HG02642 (cell line): ENCODE results near the gene NSMF.

ENCODE experiments used
- ATAC-seq: cut with Tn5 transposase; IDR thresholded peaks from one replicate; pipeline ENCODE4 v1.9.1; 2021; ENCODE audit warnings: mild to moderate bottlenecking; ENCODE audit not compliant: unreplicated experiment, poor library complexity

NSMF gene

DNA sequence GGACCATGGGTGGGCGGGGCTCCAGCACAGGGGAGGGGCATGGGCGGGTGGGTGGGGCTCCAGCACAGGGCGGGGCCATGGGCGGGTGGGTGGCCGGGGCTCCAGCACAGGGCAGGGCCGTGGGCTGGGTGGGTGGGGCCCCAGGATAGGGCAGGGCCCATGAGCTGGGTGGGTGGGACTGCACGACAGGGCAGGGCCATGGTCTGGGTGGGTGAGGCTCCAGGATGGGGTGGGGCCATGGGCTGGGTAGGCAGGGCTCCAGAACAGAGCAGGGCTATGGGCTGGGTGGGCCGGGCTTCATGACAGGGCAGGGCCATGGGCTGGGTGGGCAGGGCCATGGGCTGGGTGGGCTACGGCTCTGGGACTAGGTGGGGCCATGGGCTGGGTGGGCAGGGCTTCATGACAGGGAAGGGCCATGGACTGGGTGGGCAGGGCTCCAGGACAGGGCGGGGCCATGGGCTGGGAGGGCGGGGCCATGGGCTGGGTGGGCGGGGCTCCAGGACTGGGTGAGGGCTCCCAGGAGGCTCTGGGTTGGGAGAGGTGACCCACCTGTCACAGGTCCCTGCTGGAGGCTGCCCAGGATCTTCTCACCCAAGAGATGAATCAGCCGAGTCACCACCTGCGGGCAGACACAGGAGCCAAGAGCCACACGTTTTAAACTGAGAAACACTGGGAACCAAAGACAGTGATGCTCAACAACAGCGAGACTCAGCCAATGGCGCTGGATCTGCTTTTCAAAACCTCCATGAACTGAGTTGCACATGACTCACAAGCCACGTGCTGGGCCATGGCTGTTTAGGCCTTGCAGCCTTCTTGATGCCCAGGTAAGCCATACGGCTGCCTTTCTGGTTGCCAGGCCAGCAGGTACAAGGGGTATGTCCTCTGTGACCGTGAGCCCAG lies 33.6 kb upstream of the NSMF start:
- no peak for ATAC-seq

GRCh38 chr9:137491735-137492432 lies 32.8 kb upstream of the NSMF start:
- no peak for ATAC-seq

DNA sequence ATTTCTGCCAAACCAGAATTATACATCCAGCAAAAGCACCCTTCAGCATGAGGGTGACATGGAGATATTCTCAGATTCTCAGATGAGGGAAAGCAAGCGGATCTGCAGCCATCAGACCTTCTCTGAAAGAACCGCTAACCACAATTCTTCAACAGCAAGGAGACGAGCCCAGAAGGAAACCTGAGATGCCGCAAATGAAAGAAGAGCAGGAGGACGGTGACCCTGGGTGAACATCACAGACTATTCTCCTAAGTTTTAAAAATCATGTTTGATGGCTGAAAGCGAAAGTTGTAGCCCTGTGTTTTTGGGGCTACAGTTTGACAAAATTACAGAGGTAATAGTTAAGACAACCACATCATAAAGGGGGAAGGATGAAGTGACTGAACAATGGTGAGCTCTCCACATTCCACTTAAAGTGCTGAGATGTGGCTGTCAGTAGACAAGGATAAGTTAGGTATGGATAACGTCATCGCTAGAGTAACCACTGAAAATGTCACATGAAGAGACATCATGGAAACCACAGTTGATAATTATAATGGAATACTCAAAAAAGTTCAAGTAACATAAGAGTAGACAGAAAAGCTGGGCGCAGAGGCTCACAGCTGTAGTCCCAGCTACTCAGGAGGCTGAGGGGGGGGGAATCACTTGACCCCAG lies 31.5 kb upstream of the NSMF start:
- ATAC-seq = no peak

GRCh38 chr9:137488906-137489305 lies 29.8 kb upstream of the NSMF start:
- ATAC-seq = no peak

DNA sequence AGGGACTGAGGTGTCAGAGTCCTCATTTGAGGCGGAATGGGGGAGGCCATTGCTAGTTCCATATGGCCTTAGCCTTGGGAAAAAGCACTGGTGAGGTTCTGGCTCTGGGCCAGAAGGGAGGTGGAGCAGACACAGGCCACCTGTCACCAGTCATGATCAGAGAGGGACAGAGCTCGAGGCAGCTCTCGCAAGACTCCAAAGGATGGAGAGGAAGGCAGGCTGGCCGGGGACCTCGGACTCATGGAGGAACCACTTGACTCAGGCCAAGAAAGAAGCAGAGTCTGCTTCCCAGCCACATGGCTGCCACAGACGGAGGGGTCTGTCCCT lies 29.2 kb upstream of the NSMF start:
- ATAC-seq = no peak

DNA sequence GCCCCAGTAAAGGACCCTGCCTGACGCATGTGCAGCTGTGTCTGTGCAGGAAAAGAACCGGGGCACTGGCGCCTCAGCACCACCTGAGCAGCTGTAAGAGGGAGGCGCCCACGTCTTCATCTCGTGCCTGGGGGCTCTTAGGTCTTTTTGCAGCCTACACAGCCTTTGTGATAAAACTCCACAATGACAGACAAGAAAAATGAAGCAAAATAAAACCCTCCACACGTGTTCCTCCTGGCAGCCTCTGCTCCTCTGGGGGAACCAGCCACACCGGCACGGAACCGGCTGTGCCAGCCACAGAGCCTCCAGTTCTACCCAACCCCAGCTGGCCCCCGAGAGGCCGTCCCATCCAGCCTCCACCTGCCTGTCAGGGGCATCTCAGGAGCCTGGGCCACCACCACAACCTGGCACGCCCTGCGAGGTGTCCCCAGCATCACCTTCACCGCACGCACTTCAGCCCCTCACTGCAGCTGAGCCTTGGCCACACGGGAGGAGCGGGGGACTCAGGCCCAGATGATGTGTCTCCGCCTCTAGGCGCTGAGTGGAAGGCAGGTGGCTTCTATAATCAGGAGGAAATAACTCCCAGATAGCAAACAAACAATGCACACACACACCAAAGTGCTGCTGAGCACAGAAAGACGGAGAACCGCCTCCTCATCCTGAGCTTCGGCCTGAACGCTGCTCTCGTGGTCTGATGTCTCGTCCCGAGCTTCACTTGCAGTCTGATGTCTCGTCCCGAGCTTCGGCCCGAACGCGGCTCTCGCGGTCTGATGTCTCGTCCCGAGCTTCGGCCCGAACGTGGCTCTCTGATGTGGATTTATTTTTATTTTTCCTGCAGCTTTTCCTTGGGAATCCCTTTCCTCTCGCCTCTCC lies 28.6 kb upstream of the NSMF start:
- no peak for ATAC-seq

- ATAC-seq = no peak
These were observed 27.7 kb upstream of the NSMF start for GRCh38 chr9:137486545-137487453.

- no peak for ATAC-seq
These were observed 27.0 kb upstream of the NSMF start for GRCh38 chr9:137486141-137486490.

DNA sequence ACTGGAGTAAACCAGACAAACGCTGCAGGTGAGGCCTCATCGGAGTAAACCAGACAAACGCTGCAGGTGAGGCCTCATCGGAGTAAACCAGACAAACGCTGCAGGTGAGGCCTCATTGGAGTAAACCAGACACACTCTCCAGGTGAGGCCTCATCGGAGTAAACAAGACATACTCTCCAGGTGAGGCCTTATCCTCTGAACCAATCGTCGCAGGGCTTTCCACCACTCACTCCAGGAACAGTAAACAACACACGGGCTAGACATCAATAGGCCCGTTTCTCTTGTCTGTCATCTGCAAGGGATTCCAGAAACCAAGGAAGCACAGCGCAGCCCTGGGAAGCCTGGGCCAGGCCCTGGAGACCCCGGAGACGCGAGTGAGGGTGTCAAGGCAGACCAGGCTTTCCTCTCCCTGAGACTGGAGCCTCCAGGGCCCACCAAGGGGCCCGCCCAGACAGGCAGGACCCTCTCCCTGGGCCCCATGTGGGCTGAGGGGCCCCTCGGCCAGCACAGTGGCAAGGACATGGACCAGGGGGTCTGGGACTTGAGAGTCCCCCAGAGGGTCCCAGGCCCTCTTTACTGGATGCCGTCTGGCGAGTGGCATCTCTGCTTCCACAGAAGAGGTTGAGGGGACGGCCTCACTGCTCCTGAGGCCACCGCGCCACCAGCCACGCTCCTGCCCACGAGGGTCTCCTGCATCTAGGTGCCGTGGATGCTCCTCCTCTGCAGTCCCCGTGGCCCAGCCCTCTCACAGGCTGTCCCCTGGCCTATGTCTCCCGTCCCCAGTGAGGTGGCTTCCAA lies 26.4 kb upstream of the NSMF start:
- no peak for ATAC-seq

- no peak for ATAC-seq
These were observed 25.6 kb upstream of the NSMF start for GRCh38 chr9:137484551-137485315.

DNA sequence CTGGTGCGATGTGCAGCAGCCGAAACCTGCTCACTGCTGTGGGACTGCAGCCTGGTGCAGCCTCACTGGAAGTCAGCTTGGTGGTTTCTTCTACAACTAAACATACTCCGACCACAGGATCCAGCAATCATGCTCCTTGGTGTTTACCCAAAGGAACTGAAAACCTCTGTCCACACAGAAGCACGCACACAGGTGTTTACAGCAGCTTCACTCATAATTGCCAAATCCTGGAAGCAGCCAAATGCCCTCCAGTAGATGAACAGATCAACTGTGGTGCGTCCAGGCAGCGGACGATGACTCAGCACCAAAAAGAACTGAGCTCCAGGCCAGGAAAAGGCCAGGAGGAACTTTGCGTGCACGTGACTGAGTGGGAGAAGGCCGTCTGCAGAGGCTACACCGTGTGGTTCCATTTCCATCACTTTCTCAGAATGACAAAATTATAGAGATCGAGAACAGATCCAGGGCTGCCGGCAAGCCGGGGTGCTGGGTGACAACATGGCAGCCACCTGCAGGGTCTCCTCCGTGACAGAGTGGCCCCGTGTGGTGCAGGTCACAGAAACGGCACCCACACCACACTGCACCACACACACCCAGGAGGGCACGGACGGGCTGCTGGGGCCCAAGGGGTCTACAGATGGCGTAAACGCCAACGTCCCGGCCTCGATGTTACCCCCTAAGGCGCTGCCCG lies 23.1 kb upstream of the NSMF start:
- no peak for ATAC-seq

GRCh38 chr9:137480686-137481683 lies 21.9 kb upstream of the NSMF start:
- no peak for ATAC-seq

DNA sequence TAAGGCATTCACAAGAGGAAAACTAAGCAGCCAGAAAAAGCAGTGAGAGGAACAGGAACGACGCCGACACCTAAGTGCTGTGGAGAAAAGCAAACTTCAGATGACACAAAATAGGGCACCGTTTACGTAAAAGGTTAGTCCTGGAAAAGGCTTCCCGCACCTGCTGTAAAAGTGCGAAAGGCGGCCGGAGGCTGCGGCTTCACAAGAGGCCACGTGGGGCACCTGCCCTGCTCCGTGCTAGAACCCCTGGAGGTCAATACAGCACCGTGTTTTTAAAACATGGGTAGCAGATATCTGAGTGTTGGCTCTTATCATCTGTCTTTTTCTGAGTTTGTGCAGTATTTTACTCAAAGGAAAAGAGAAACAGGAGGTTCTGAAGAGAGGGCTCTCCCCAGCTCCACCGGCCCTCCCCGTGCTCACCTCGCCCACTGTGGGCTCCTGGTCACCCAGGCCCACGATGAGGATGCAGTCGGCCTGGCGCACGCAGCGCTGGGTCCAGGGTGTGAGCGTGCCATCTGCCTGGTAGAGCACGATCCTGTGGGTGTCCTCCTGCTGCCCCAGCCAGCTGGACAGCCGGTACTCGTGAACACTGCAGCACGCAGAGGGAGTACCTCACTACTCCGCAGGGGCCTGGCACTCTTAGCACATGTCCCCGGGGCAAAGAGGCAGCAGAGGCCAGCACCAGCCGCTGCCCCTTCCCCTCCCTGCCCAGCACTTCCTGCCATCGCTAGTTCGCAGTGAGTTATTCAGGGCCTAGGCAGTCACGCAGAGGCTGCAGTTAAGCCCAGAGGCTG lies 21.0 kb upstream of the NSMF start:
- no peak for ATAC-seq

DNA sequence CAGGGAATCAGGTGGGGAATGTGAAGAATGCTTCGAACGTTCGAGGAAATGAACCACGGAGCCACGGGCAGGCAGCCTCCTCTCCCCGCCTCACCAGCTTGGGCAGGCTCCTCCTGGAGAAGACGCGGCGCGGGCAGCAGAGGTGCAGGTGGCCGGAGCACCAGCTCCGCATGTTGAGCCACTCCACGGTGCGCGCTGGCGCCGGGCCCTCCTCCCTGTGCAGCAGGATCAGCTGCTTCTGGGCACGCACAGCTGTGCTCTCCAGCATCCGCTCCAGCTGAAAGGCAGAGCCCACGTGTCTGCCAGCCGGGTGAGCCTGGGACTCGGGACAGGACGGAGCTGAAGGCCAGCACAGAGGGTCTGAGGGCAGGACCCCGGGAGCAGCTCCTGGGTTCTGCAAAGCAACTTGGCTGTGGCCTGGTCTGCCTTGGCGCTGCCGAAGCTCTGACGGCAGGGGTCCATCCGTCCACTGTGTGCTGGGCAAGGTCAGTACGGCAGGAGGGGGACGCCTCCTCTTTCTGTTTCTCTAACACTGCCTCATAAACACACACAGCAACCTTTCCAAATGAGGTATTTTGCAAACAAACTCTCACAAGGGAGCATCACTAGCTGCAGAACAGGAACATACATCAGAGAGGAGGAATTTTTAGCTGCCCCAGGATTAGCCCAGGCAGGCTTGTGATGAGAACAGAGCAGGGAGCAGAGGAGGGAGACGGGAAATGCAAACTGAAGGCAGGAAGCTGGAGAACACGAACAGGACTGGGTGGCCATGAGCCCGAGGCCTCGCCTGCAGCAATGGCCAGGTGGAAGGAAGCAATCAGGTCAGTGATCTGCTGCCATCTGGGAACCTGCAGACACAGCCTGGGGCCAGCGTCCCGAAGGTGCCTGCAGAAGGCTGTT lies 20.1 kb upstream of the NSMF start:
- no peak for ATAC-seq

GRCh38 chr9:137478613-137478961 lies 19.5 kb upstream of the NSMF start:
- no peak for ATAC-seq
